Measurements from ENCODE around the gene PIP4K2A.
"Not testable (repeated sequence)": the region's sequence is repeated elsewhere in the genome, so short reads cannot be mapped to it uniquely, and the experiment has no call there.

Gene PIP4K2A

GRCh38 chr10:22514414-22514758 is 200.0 kb downstream of the PIP4K2A start:
- DNase-seq (ENCODE audit: low read depth in 2 of 2) = not testable (repeated sequence)

GRCh38 chr10:22513483-22514413 is 200.6 kb downstream of the PIP4K2A start:
- not testable (repeated sequence) for DNase-seq (ENCODE audit: low read depth in 2 of 2)

GRCh38 chr10:22512015-22512414 is 202.4 kb downstream of the PIP4K2A start:
- not testable (repeated sequence) for DNase-seq (ENCODE audit: low read depth in 2 of 2)

GRCh38 chr10:22508214-22508613 is 206.2 kb downstream of the PIP4K2A start:
- DNase-seq (ENCODE audit: low read depth in 2 of 2) = not testable (repeated sequence)

GRCh38 chr10:22505911-22506685 is 208.3 kb downstream of the PIP4K2A start:
- DNase-seq (ENCODE audit: low read depth in 2 of 2) = peak in 1 of 2 experiments; percentile 7

GRCh38 chr10:22504766-22505165 is 209.6 kb downstream of the PIP4K2A start:
- no peak for DNase-seq (ENCODE audit: low read depth in 2 of 2)

- no peak for DNase-seq (ENCODE audit: low read depth in 2 of 2)
These were observed 210.9 kb downstream of the PIP4K2A start for GRCh38 chr10:22503315-22504088.

GRCh38 chr10:22501863-22502262 is 212.5 kb downstream of the PIP4K2A start:
- no peak for DNase-seq (ENCODE audit: low read depth in 2 of 2)

GRCh38 chr10:22501413-22501812 is 213.0 kb downstream of the PIP4K2A start:
- DNase-seq (ENCODE audit: low read depth in 2 of 2) = no peak

- no peak for DNase-seq (ENCODE audit: low read depth in 2 of 2)
These were observed 213.6 kb downstream of the PIP4K2A start for GRCh38 chr10:22500656-22501340.

- not testable (repeated sequence) for DNase-seq (ENCODE audit: low read depth in 2 of 2)
These were observed 214.4 kb downstream of the PIP4K2A start for GRCh38 chr10:22499973-22500372.

- no peak for DNase-seq (ENCODE audit: low read depth in 2 of 2)
These were observed 219.0 kb downstream of the PIP4K2A start for GRCh38 chr10:22495396-22495795.

GRCh38 chr10:22494007-22494406 is 220.4 kb downstream of the PIP4K2A start:
- no peak for DNase-seq (ENCODE audit: low read depth in 2 of 2)

GRCh38 chr10:22491931-22492615 is 222.3 kb downstream of the PIP4K2A start:
- DNase-seq (ENCODE audit: low read depth in 2 of 2) = no peak

GRCh38 chr10:22491480-22491879 is 222.9 kb downstream of the PIP4K2A start:
- no peak for DNase-seq (ENCODE audit: low read depth in 2 of 2)

- DNase-seq (ENCODE audit: low read depth in 2 of 2) = no peak
These were observed 224.4 kb downstream of the PIP4K2A start for GRCh38 chr10:22489975-22490374.

GRCh38 chr10:22489467-22489866 is 224.9 kb downstream of the PIP4K2A start:
- DNase-seq (ENCODE audit: low read depth in 2 of 2) = no peak

GRCh38 chr10:22486431-22486830 is 227.9 kb downstream of the PIP4K2A start:
- DNase-seq (ENCODE audit: low read depth in 2 of 2) = no peak

All from stimulated activated CD4-positive, alpha-beta T cell treated with anti-CD3 and anti-CD28 coated beads, Interleukin-12 subunit alpha, Interleukin-12 subunit beta, amount 100 ng/mL, for 24 hours (primary cell).